IPS DF 4.7 (cell line): ENCODE data around the gene NRF1.

Experiments used
- DNase-seq: peaks from one replicate; pipeline ENCODE4 v3.0.0-alpha.2; 2013; ENCODE audit warnings: low spot score; ENCODE audit errors: extremely low read depth

NRF1 gene

GRCh38 chr7:129799350-129799955, 187.9 kb downstream of the NRF1 start:
- no peak for DNase-seq

GRCh38 chr7:129800901-129801300, 189.4 kb downstream of the NRF1 start:
- no peak for DNase-seq

DNA sequence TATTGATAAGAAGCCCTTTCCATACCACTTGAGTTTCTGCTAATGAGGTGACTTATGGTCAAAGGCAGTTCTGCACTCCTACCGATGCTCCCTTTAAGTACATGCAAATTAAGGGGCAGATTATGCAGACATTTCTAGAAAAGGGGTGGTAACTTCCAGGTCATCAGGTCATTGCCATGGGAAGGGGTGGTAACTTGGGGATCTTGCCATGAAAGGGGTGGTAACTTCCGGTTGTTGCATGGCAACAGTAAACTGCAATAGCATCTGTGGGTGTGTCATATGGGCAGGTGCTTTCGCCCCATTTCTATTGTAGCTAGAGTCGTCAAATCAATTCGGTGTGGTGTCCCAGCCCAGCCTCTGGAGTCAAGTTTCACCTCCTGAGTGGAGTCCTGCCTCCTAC, 190.4 kb downstream of the NRF1 start:
- DNase-seq, result no peak

DNA sequence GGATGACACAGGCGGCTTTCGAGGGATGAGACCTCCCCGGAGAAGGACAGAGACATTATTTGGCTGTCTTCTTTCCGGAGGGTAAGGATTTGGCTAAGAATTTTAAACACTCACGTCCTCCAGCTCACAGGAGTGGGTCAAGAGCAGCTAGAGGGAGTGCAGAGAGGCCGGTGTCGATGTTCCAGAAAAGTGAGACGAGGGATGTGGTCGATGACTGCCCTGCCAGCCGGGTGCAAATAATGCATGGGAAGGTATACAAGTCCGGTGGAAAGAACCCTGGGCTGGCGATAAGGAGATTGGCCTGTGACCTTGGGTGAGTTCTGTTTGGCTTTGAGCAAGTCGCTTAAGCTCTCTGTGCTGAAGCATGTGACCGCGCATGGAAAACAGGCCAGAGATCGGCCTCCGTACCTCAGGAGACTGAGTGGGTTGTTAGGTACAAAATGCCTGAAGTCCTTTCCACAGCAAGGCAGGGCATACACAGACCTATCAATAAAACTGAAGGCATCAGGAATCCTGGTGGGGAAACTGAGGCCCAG, 192.1 kb downstream of the NRF1 start:
- no peak for DNase-seq

DNA sequence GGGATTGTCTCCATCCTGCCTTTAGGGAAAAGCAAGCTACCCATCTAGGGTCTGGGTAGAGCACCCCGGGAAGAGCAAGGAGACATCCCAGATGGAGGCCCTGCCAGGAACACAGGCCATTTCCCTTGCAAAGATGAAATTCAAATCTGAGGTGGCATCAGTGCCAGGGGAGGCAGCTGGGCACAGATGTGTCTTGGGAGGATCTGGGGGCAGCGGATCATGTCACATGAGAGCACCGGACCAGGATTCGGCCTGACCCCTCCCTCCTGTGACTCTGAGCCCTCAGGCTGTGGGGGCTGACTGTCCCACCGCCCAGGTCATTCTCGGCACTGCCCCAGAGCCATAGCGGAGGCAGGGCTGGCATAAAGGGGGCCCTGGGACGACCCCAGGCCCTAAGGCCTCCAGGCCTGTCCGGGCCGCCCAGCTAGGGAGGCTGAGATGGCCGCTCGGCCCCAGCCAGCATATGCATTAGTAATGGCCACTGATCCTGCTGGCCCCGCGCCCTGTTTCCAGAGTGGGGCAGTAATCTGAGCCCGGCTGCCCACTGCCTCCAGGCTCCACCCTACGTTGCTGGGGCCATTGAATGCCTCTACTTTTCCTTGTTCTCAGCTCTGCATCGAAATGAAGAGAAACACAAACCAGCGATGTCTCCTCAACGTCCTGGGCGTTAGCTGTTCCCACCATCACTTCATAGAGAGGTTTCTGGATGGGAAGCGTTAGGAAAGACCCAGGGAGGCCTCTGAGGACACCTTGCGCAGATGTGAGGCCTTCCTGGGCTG, 192.8 kb downstream of the NRF1 start:
- DNase-seq, result no peak

DNA sequence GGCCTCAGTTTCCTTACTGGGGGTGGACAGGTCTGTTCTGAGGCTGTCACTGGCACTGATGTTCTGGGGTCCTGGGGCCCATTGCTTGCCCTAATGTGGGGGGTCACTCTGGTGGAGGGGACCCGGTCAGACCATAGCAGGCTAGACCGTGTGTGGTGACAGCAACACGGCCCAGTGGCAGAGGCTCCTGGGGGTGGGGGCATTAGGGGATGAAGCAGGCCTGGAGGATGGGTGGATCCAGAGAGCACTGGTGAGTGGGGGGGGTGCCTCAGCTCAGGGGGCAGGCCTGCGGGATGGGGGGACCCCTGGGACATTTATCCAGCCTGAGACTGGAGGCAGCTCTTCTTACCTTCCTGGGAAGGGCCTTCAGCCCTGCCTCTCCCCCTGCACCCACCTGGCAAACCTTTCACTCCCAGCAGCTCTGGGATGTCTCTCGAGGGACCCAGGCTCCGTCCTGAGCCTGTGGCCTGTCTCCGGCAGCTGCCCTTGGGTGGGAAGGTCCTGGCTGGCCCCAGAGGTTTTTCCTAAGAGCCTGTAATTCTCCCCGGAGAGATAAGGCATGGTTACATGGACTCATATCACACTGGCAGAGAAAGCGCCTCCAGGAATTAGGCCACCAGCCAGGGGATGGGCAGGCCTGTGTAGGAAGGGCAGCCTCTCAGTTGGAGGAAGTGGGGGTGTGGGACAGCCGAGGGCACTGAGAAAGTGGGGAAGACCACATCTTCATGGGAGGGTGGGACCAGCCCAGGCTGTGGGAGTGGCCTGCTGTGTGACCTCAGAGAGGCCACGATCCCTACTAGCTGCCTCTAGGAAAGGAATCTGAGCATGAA, 193.6 kb downstream of the NRF1 start:
- no peak for DNase-seq
